NCI-H345 treated with DMSO at 0.1 percent for 48 hours (cell line): ENCODE measurements around the gene FOXF2.
"Not testable (repeated sequence)": the region's sequence is repeated elsewhere in the genome, so short reads cannot be mapped to it uniquely, and the experiment has no call there.

Source experiments
- DNase-seq: peaks from one replicate; lab custom pipeline; 2025; ENCODE audit not compliant: unreplicated experiment; lab: John Stamatoyannopoulos, UW

Gene FOXF2

GRCh38 chr6:1389369-1390132, at the start of gene FOXF2:
FOXF2 (plus strand) TSS chr6:1389576; CDS start chr6:1389948, 372 bp downstream.
- DNase-seq, result no peak

- DNase-seq, result no peak
Observed at GRCh38 chr6:1346101-1346500, 43.3 kb upstream of the FOXF2 start.

- DNase-seq, result no peak
Observed at GRCh38 chr6:1346558-1347091, 42.8 kb upstream of the FOXF2 start.

GRCh38 chr6:1347161-1347560, 42.2 kb upstream of the FOXF2 start:
- DNase-seq, result no peak

GRCh38 chr6:1348675-1349074, 40.7 kb upstream of the FOXF2 start:
- no peak for DNase-seq

- no peak for DNase-seq
Observed at GRCh38 chr6:1349655-1350054, 39.7 kb upstream of the FOXF2 start.

- no peak for DNase-seq
Observed at GRCh38 chr6:1351381-1352008, 37.9 kb upstream of the FOXF2 start.

- not testable (repeated sequence) for DNase-seq
Observed at GRCh38 chr6:1355068-1355467, 34.3 kb upstream of the FOXF2 start.

- DNase-seq, result not testable (repeated sequence)
Observed at GRCh38 chr6:1361717-1362116, 27.7 kb upstream of the FOXF2 start.

GRCh38 chr6:1362643-1363042, 26.7 kb upstream of the FOXF2 start:
- DNase-seq, result no peak

GRCh38 chr6:1363298-1363697, 26.1 kb upstream of the FOXF2 start:
- no peak for DNase-seq

GRCh38 chr6:1363729-1364572, 25.4 kb upstream of the FOXF2 start:
- no peak for DNase-seq

- DNase-seq, result no peak
Observed at GRCh38 chr6:1364791-1365190, 24.6 kb upstream of the FOXF2 start.

- DNase-seq, result no peak
Observed at GRCh38 chr6:1365686-1366085, 23.7 kb upstream of the FOXF2 start.

- DNase-seq, result no peak
Observed at GRCh38 chr6:1367771-1368170, 21.6 kb upstream of the FOXF2 start.

GRCh38 chr6:1368940-1369339, 20.4 kb upstream of the FOXF2 start:
- DNase-seq, result no peak

GRCh38 chr6:1369695-1370094, 19.7 kb upstream of the FOXF2 start:
- not testable (repeated sequence) for DNase-seq

- no peak for DNase-seq
Observed at GRCh38 chr6:1371933-1372332, 17.4 kb upstream of the FOXF2 start.

GRCh38 chr6:1372690-1373089, 16.7 kb upstream of the FOXF2 start:
- no peak for DNase-seq

GRCh38 chr6:1376653-1377052, 12.7 kb upstream of the FOXF2 start:
- no peak for DNase-seq

- DNase-seq, result no peak
Observed at GRCh38 chr6:1377526-1377925, 11.8 kb upstream of the FOXF2 start.
